Measurements from ENCODE around the gene ZNRF4.

DNA sequence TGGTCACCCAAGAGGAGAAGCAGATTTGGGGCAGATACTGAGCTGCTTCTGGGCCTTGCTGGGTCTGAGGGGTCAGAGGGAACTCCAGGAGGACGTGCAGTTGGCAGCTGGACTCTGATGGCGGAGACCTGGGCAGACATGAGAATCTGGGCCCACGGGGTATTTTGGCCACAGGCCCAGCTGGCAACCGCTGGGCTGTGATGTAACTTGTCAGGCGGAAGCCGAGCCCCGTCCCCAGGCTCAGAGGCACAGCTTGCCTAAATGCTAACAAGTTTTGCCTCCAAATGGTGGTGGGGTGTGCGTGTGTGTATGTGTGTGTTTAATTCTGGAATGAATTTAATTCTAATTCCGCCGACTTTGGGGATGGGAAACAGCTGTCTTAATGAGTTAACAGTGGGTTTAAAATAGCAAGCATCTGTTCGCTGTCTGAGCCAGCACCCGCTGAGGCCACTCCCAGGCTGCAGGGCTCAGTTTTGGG lies 11.6 kb downstream of the ZNRF4 start:
- TF ChIP-seq, protein P1, sequence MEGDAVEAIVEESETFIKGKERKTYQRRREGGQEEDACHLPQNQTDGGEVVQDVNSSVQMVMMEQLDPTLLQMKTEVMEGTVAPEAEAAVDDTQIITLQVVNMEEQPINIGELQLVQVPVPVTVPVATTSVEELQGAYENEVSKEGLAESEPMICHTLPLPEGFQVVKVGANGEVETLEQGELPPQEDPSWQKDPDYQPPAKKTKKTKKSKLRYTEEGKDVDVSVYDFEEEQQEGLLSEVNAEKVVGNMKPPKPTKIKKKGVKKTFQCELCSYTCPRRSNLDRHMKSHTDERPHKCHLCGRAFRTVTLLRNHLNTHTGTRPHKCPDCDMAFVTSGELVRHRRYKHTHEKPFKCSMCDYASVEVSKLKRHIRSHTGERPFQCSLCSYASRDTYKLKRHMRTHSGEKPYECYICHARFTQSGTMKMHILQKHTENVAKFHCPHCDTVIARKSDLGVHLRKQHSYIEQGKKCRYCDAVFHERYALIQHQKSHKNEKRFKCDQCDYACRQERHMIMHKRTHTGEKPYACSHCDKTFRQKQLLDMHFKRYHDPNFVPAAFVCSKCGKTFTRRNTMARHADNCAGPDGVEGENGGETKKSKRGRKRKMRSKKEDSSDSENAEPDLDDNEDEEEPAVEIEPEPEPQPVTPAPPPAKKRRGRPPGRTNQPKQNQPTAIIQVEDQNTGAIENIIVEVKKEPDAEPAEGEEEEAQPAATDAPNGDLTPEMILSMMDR (tag by site-specific recombination; IDR thresholded peaks at IDR 0.05), result no peak
- TF ChIP-seq BCL11A (tag by site-specific recombination; IDR thresholded peaks at IDR 0.05; ENCODE audit: low read depth) (no peak), ZNF670 (tag by site-specific recombination; IDR thresholded peaks at IDR 0.05; ENCODE audit: low read depth) (no peak), HOXA7 (CRISPR knock-in tag; IDR thresholded peaks at IDR 0.05; ENCODE audit: borderline replicate concordance) (no peak), ZNF416 (tag by site-specific recombination; IDR thresholded peaks at IDR 0.05) (no peak), ZNF114 (tag by site-specific recombination; IDR thresholded peaks at IDR 0.05) (no peak), ZBTB1 (tag by site-specific recombination; IDR thresholded peaks at IDR 0.05) (no peak)
- TF ChIP-seq, protein P2, sequence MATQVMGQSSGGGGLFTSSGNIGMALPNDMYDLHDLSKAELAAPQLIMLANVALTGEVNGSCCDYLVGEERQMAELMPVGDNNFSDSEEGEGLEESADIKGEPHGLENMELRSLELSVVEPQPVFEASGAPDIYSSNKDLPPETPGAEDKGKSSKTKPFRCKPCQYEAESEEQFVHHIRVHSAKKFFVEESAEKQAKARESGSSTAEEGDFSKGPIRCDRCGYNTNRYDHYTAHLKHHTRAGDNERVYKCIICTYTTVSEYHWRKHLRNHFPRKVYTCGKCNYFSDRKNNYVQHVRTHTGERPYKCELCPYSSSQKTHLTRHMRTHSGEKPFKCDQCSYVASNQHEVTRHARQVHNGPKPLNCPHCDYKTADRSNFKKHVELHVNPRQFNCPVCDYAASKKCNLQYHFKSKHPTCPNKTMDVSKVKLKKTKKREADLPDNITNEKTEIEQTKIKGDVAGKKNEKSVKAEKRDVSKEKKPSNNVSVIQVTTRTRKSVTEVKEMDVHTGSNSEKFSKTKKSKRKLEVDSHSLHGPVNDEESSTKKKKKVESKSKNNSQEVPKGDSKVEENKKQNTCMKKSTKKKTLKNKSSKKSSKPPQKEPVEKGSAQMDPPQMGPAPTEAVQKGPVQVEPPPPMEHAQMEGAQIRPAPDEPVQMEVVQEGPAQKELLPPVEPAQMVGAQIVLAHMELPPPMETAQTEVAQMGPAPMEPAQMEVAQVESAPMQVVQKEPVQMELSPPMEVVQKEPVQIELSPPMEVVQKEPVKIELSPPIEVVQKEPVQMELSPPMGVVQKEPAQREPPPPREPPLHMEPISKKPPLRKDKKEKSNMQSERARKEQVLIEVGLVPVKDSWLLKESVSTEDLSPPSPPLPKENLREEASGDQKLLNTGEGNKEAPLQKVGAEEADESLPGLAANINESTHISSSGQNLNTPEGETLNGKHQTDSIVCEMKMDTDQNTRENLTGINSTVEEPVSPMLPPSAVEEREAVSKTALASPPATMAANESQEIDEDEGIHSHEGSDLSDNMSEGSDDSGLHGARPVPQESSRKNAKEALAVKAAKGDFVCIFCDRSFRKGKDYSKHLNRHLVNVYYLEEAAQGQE (tag by site-specific recombination; IDR thresholded peaks at IDR 0.05), result no peak

Data from HEK293 (cell line).